IgD-negative memory B cell (primary cell): ENCODE results near the gene MADD. TPM values are rescaled to one million over a fixed set of nuclear protein-coding genes. Genes with fewer than 3 reads are reported as not detected.

Source experiments
- H3K27ac Mint-ChIP-seq, 3 donors: one replicate each; pipeline ENCODE4 v1.8.0; 2020 to 2022; ENCODE audit warnings: mild to moderate bottlenecking in 3 of 3, mixed read lengths in 3 of 3, moderate library complexity in 1 of 3
- H3K27me3 Mint-ChIP-seq: one replicate; pipeline ENCODE4 v1.8.0; 2021; ENCODE audit warnings: mixed read lengths
- H3K36me3 Mint-ChIP-seq: one replicate; pipeline ENCODE4 v1.8.0; 2020; ENCODE audit warnings: mild to moderate bottlenecking, mixed read lengths
- H3K4me1 Mint-ChIP-seq, 3 donors: one replicate each; pipeline ENCODE4 v1.8.0; 2020 to 2022; ENCODE audit warnings: mixed read lengths in 3 of 3, mild to moderate bottlenecking in 1 of 3
- H3K4me3 Mint-ChIP-seq, 4 donors: one replicate each; pipeline ENCODE4 v1.8.0; 2020 to 2022; ENCODE audit warnings: mild to moderate bottlenecking in 4 of 4, mixed read lengths in 4 of 4, moderate library complexity in 3 of 4
- H3K9me3 Mint-ChIP-seq, 3 donors: one replicate each; pipeline ENCODE4 v1.8.0; 2020 to 2021; ENCODE audit warnings: mixed read lengths in 3 of 3, mild to moderate bottlenecking in 1 of 3
- polyA plus RNA-seq: library from polyadenylated mRNA; unstranded; fragments of 300-500 nt; fragmentation: Illumina TruSeq; gene quantifications from one replicate; pipeline ENCODE4 v1.2.3, GENCODE V29; 2021

The MADD gene
- polyA plus RNA-seq, 1 donor from 2014 or later, result 17.5 TPM

DNA sequence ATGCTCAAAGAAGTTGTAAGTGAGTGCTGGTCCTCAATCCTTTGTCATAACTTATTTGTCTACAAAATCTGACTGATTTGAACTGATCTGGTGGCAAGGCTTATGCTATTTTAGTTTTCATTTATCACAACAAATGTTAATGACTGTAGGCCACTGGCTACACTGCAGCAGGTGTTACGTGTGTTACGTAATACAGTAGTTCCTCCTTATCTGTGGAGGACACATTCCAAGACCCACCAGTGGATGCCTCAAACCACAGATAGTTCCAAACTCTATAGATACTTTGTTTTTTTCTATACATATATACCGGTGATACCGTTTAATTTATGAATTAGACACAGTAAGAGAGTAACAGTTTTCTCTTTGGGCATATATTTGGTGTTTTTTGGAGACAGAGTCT, 7.0 kb downstream of the MADD start:
- Mint-ChIP-seq H3K27me3 (no peaks in the 10 kb centered on the region), H3K9me3 (no peaks in the 10 kb centered on the region)

DNA sequence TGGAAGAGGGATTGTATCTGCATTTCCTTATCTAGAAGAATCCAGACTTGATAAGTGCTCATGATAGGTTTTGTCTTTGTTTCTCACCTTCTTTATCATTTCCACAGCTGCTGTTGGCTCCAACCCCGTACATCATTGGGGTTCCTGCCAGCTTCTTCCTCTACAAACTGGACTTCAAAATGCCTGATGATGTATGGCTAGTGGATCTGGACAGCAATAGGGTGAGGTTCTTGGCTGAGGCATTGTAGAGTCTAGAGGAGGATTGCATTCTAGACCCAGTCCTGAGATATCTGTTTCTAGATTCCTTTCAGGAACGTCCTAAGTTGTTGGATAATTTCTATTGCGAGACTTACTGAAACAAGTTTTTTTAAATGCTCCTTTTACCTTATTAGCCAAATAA, 8.1 kb downstream of the MADD start:
- Mint-ChIP-seq H3K27ac (peak overlapping the region in 1 of 3 donors; percentile 46), H3K4me1 (peaks cover 5 to 9% (median 7%) of the 10 kb centered on the region in 3 donors), H3K9me3 (no peaks in the 10 kb centered on the region), H3K36me3 (peaks cover 3% of the 10 kb centered on the region), H3K27me3 (no peaks in the 10 kb centered on the region), H3K4me3 (no peak overlapping the region)

More for the DNA sequence above, 7.0 kb downstream of the MADD start:
- H3K36me3 Mint-ChIP-seq, result peaks cover 3% of the 10 kb centered on the region
- no peak overlapping the region for H3K4me3 Mint-ChIP-seq
- no peak overlapping the region for H3K27ac Mint-ChIP-seq
- H3K4me1 Mint-ChIP-seq, result peaks cover 16 to 20% (median 18%) of the 10 kb centered on the region in 3 donors

DNA sequence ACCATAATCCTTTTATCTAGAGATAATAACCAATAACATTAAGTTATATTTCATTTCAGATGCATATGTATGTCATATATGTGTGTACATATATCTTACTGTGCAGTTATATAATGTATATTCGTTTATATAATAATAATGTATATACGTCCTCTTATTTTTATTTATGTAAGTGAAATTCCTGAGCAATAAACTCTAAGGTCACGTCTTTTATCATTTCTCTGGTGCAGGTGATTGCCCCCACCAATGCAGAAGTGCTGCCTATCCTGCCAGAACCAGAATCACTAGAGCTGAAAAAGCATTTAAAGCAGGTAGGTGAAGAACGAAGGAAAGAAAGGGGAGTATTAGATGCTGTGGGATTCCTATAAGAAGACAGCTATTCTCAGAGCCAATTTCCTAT, 8.8 kb downstream of the MADD start:
- H3K27ac Mint-ChIP-seq, result no peak overlapping the region
- H3K27me3 Mint-ChIP-seq, result no peaks in the 10 kb centered on the region
- H3K4me1 Mint-ChIP-seq, result peaks cover 4 to 7% (median 6%) of the 10 kb centered on the region in 3 donors
- H3K9me3 Mint-ChIP-seq, result no peaks in the 10 kb centered on the region
- no peak overlapping the region for H3K4me3 Mint-ChIP-seq
- H3K36me3 Mint-ChIP-seq, result peaks cover 3% of the 10 kb centered on the region

DNA sequence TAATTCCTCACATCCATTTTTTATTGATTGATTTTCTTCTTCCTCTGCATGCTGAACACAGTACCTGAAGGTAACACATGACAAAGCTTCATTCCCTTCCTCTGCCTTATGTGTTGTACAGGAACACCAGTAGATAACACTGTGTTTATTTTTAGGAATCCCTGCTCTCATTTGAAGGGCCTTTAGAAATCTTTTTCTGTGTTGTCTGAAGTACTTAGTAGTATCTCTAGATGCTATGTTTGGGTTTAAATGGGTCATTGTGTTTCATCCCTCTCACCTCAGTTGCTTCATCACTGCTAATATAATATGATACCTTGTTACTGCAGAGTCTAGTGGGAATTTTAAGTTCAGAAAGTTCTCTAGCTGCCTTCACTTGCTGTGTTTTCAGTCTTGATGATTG, 10.2 kb downstream of the MADD start:
- Mint-ChIP-seq H3K9me3 (no peaks in the 10 kb centered on the region), H3K36me3 (peaks cover 8% of the 10 kb centered on the region), H3K27ac (peak overlapping the region in 1 of 3 donors; percentile 32), H3K4me1 (peaks cover 0 to 2% (median 1%) of the 10 kb centered on the region in 3 donors), H3K4me3 (no peak overlapping the region), H3K27me3 (no peaks in the 10 kb centered on the region)

DNA sequence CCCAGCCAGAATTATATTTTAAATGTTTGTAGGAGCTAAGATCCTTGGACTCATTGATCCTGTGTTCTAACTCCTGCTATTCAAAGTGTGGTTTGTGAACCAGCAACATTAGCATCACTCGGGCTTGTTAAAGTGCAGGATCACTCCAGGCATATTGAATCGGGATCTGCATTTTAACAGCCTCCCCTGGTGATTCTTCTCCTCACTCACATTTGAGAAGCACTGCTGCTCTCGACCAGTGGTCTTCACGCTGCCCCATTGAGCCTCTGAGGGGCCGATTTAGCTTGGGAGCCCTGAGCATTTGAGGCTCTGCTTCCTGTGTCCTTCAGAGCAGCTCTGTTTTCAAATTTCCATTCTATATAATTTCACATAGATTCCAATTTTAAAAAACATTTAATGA, 10.9 kb downstream of the MADD start:
- Mint-ChIP-seq H3K9me3 (no peaks in the 10 kb centered on the region), H3K27me3 (no peaks in the 10 kb centered on the region), H3K27ac (no peak overlapping the region), H3K4me1 (peaks cover 0 to 2% (median 1%) of the 10 kb centered on the region in 3 donors), H3K4me3 (no peak overlapping the region), H3K36me3 (peaks cover 8% of the 10 kb centered on the region)

DNA sequence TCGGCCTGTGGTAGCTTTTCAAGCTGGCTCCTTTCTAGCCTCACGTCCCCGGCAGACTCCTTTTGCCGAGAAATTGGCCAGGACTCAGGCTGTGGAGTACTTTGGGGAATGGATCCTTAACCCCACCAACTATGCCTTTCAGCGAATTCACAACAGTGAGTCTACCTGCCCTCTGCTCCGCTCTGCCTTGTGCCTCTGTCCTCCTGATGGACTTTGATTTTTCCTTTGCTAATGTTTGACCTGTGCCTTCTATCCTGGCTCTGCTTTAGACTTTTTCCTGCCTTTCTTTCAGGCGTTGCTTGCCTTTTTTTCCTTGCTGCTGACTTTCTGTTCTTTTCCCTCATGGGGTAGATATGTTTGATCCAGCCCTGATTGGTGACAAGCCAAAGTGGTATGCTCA, 12.5 kb downstream of the MADD start:
- Mint-ChIP-seq H3K9me3 (no peaks in the 10 kb centered on the region), H3K36me3 (peaks cover 7% of the 10 kb centered on the region), H3K27ac (no peak overlapping the region), H3K4me1 (no peaks in the 10 kb centered on the region), H3K4me3 (no peak overlapping the region), H3K27me3 (no peaks in the 10 kb centered on the region)

DNA sequence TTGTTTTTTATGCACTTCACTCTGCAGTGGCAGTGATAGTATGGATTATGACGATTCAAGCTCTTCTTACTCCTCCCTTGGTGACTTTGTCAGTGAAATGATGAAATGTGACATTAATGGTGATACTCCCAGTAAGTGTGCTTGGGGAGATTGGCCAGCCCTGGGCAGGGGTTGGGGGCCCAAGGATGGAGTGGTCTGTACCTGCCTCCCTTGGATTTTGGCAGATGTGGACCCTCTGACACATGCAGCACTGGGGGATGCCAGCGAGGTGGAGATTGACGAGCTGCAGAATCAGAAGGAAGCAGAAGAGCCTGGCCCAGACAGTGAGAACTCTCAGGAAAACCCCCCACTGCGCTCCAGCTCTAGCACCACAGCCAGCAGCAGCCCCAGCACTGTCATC, 14.2 kb downstream of the MADD start:
- Mint-ChIP-seq H3K27ac (peak overlapping the region in 1 of 3 donors; percentile 68), H3K4me1 (no peaks in the 10 kb centered on the region), H3K9me3 (no peaks in the 10 kb centered on the region), H3K36me3 (peaks cover 8% of the 10 kb centered on the region), H3K27me3 (no peaks in the 10 kb centered on the region), H3K4me3 (no peak overlapping the region)

DNA sequence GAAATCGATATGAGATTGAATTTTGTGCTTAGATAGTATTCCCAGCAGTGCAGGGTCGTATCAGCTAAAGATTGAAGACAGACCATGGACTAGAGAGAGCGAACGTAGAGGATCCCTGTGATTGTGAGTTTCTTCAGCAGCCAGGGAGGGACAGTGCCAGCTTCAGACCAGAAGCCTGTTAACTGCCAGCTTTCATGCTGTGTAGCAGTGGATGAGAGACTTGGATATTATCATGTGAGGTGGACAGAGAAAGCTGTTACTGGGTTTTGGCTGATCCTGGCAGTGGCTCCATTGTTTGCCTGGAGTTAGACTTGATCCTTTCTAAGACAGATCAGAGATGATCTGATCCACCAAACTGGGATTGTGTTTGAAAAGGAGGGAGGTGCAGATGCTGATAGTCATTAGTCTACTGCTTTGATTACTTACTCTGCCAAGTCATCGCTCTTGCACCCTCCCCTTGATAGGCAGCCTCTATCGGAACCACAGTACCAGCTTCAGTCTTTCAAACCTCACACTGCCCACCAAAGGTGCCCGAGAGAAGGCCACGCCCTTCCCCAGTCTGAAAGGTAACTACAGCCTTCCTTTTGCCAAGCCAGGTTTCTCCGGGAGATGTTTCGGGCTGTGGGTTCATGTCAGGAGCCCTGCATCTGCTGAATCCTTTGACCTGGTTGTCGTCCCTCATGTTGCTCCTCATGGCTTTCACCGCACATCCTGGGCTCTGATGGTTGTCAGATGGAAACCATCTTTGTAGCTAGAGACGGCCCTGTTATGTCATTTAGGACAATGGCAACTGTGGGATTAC, 16.2 kb downstream of the MADD start:
- Mint-ChIP-seq H3K9me3 (no peaks in the 10 kb centered on the region), H3K27me3 (no peaks in the 10 kb centered on the region), H3K27ac (no peak overlapping the region), H3K36me3 (peaks cover 6% of the 10 kb centered on the region), H3K4me1 (no peaks in the 10 kb centered on the region), H3K4me3 (no peak overlapping the region)

DNA sequence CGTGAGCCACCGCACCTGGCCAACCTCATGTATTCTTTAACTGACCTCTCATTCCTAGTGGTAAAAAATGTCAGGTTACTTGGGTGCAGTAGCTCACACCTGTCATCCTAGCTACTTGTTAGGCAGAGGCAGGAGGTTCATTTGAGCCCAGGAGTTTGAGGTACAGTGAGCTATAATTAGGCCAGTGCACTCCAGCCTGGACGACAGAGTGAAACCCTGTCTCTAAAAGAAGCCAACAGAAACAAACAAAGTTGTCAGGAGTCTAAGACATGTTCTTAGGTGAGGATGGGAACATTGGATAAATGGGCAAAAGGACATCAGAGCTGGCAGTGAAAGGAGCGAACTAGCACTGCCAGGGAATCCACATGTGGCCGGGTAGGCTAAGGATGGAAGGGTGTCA, 18.1 kb downstream of the MADD start:
- H3K27ac Mint-ChIP-seq, result peak overlapping the region in 1 of 3 donors; percentile 39
- peaks cover 8% of the 10 kb centered on the region for H3K36me3 Mint-ChIP-seq
- H3K4me3 Mint-ChIP-seq, result no peak overlapping the region
- H3K27me3 Mint-ChIP-seq, result no peaks in the 10 kb centered on the region
- no peaks in the 10 kb centered on the region for H3K9me3 Mint-ChIP-seq
- no peaks in the 10 kb centered on the region for H3K4me1 Mint-ChIP-seq

DNA sequence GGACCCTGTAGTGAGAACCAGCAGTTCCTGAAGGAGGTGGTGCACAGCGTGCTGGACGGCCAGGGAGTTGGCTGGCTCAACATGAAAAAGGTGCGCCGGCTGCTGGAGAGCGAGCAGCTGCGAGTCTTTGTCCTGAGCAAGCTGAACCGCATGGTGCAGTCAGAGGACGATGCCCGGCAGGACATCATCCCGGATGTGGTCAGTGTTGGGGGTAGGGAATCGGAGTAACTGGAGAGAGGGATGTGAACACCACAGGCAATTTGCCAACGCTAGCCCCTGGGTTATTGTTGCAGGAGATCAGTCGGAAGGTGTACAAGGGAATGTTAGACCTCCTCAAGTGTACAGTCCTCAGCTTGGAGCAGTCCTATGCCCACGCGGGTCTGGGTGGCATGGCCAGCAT, 19.9 kb downstream of the MADD start:
- Mint-ChIP-seq H3K36me3 (peaks cover 3% of the 10 kb centered on the region), H3K27ac (no peak overlapping the region)

DNA sequence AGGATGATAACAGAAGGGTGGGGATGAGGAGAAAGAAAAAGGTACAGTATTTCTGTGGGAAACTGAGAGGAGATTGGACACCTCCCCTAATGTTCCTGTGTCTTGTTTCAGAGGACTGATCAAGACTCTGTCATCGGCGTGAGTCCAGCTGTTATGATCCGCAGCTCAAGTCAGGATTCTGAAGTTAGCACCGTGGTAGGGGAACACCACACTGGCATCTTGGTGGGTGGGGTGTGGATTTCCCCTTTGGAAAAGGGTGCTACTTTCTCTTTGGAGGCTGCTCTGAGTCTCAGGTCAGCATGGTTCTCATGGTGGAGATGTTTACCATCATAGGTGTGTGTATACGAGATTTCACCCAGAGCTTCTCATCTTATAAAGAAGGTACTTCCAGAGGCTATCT, 25.5 kb downstream of the MADD start:
- Mint-ChIP-seq H3K4me3 (no peak overlapping the region), H3K9me3 (no peaks in the 10 kb centered on the region), H3K27me3 (no peaks in the 10 kb centered on the region), H3K27ac (peak overlapping the region in 1 of 3 donors; percentile 27), H3K4me1 (no peaks in the 10 kb centered on the region), H3K36me3 (peaks cover 14% of the 10 kb centered on the region)

More for the DNA sequence above, 19.9 kb downstream of the MADD start:
- no peak overlapping the region for H3K4me3 Mint-ChIP-seq
- no peaks in the 10 kb centered on the region for H3K27me3 Mint-ChIP-seq
- no peaks in the 10 kb centered on the region for H3K4me1 Mint-ChIP-seq
- H3K9me3 Mint-ChIP-seq, result no peaks in the 10 kb centered on the region

DNA sequence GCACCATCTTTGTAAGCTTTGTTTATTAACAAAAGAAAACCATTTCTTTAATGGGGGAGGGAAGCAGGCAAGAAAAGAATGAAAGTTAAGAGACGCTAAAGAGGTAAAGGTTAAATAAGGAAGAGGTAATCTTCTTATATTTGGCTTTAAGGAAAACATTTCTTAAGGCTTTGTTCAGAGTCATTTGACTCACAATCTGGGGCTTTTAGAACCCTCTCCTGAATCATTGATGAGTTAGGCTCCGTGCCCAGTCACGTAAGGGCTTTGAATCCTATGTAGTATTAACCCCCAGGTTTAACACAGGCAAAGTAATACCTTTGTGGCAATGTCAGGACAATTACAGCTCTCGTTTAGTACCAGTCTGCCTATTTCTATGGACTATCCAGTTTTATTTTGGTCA, 26.1 kb downstream of the MADD start:
- H3K9me3 Mint-ChIP-seq, result no peaks in the 10 kb centered on the region
- H3K4me3 Mint-ChIP-seq, result no peak overlapping the region
- no peaks in the 10 kb centered on the region for H3K4me1 Mint-ChIP-seq
- H3K36me3 Mint-ChIP-seq, result peaks cover 17% of the 10 kb centered on the region
- H3K27me3 Mint-ChIP-seq, result no peaks in the 10 kb centered on the region
- no peak overlapping the region for H3K27ac Mint-ChIP-seq

DNA sequence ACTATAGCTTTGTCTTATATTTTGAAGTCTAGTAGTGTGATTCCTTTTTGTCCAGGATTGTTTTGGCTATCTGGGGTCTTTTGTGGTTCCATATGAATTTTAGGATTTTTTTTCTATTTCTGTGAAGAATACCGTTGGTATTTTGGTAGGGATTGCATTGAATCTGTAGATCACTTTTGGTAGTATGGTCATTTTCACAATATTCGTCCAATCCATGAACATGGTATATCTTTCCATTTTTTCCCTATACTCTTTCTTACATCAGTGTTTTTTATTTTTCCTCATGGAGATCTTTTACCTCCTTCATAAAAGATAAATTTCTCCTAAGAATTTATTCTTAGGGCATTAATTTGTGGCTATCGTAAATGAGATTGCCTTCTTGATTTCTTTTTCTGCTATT, 29.1 kb downstream of the MADD start:
- peaks cover 25% of the 10 kb centered on the region for H3K36me3 Mint-ChIP-seq
- H3K27me3 Mint-ChIP-seq, result no peaks in the 10 kb centered on the region
- H3K4me1 Mint-ChIP-seq, result peaks cover 0 to 2% (median 0%) of the 10 kb centered on the region in 3 donors
- H3K9me3 Mint-ChIP-seq, result peaks cover 4 to 10% (median 8%) of the 10 kb centered on the region in 3 donors
- H3K27ac Mint-ChIP-seq, result no peak overlapping the region
- H3K4me3 Mint-ChIP-seq, result no peak overlapping the region

DNA sequence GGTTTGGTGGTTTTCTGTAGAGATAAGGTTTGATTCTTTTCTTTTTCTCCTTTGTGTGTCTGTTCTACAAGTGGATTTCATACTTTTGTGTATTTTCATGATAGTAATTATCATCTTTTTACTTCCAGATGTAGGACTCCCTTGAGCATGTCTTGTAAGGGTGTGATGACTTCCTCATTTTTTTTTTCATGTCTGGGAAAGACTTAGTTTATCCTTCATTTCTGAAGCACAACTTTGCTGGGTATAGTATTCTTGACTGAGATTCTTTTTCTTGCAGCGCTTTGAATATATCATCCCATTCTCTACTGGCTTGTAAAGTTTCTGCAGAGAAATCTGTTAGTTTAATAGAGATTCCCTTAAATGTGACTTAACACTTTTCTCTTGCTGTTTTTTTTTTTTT, 32.9 kb downstream of the MADD start:
- Mint-ChIP-seq H3K27me3 (no peaks in the 10 kb centered on the region), H3K4me1 (peaks cover 0 to 2% (median 0%) of the 10 kb centered on the region in 3 donors), H3K36me3 (peaks cover 27% of the 10 kb centered on the region), H3K4me3 (no peak overlapping the region), H3K9me3 (peaks cover 4 to 10% (median 10%) of the 10 kb centered on the region in 3 donors), H3K27ac (peak overlapping the region in 1 of 3 donors; percentile 7)

DNA sequence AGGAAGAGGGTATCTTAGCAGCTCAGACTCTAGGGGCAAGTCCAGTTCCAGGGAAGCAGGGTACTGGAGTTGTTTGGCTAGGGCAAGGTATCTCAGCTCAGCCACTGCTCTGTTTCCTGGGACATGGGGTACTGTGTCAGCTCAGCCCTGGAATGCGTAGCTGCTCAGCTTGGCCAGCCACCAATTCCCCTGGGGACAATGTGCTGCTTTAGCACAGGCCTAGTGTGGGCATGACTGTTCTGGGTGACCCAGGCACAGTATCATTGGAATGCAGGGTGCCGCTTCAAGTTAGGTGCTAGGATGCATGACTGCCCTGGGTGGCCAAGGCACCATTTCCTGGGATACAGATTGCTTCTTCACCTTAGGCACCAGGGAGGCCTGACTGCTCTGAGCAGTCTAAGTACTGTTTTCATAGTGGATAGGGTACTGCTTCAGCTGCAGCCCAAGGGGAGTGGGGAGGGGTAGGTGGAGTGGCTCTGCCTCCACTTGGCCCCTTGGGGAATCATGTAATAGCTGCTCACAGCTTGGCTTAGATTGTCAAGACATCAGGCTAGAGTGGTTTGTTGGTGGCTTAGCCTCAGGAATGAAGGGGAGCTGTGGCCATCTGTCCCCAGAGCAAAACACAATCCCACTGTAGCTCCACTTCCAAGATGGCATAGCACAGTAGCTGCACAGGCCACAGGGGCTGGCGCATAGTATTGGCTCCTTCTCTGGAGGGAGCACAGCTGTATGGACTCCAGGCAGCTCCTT, 36.0 kb downstream of the MADD start:
- H3K4me1 Mint-ChIP-seq, result peaks cover 0 to 2% (median 0%) of the 10 kb centered on the region in 3 donors
- H3K27me3 Mint-ChIP-seq, result no peaks in the 10 kb centered on the region
- H3K9me3 Mint-ChIP-seq, result peaks cover 4 to 10% (median 10%) of the 10 kb centered on the region in 3 donors
- H3K36me3 Mint-ChIP-seq, result peaks cover 17% of the 10 kb centered on the region
- H3K4me3 Mint-ChIP-seq, result no peak overlapping the region
- H3K27ac Mint-ChIP-seq, result no peak overlapping the region
